HG03175 (cell line): ENCODE measurements around the gene TPPP.
A peak's percentile ranks its signal among the peaks of the same experiment; 100 is the strongest.
"Not testable (repeated sequence)": the region's sequence is repeated elsewhere in the genome, so short reads cannot be mapped to it uniquely, and the experiment has no call there.

Experiments used
- ATAC-seq: cut with Tn5 transposase; IDR thresholded peaks from one replicate; pipeline ENCODE4 v1.9.1; 2021; ENCODE audit warnings: mild to moderate bottlenecking, moderate library complexity; ENCODE audit not compliant: unreplicated experiment

Gene TPPP

DNA sequence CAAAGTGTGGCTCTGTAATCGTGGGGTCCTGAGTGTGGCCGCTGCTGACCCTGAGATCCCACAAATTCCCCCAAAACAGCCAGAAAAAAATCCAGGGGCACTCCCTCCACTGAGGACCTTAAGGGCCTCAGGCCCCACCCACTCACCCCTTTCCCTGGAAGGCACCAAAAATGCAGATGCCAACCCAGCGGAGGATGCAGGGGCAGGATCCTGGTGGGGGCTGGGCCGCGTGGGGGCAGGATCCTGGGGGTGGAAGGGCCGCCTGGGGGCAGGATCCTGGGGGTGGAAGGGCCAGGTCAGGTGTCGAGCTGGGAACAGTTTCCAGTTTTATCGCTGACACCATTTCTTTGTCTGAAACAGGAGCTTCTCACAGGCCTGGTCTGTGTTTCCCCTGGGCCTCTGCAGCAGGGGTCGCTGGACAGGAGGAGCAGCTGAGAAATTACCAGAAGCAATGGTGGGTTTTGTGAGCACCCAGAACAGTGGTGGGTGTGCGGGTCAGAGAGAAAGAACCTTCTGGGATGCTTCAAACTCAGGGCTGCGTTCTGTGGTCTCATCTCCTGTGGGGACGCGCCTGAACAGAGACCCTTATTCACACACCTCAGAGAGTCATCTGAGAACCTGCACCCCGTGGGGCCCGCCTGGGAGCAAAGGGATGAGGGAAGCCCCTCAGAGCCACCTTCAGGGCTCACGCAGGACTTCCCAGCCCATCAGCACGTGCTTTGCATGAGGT, 13.8 kb downstream of the TPPP start:
- ATAC-seq, result not testable (repeated sequence)

DNA sequence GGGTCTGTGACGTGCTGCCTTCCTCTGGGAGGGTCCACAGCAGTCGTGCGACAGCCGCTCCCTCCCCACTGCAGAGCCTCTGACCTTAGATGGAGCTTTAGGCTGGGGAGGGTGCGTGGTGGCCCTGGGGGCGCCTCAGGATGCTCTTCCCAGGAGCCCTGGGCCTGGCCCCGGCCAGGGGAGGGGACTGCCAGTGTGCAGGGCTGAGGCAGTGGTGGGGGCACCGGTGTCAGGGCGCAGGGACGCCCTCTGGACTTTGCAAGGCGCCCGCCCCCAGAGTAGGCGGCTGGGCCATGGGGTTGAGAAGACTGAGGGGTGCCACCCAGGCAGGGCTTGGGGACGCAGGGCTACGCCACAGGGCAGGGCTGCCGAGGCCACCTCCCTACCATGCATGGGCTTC, 14.6 kb downstream of the TPPP start:
- not testable (repeated sequence) for ATAC-seq

DNA sequence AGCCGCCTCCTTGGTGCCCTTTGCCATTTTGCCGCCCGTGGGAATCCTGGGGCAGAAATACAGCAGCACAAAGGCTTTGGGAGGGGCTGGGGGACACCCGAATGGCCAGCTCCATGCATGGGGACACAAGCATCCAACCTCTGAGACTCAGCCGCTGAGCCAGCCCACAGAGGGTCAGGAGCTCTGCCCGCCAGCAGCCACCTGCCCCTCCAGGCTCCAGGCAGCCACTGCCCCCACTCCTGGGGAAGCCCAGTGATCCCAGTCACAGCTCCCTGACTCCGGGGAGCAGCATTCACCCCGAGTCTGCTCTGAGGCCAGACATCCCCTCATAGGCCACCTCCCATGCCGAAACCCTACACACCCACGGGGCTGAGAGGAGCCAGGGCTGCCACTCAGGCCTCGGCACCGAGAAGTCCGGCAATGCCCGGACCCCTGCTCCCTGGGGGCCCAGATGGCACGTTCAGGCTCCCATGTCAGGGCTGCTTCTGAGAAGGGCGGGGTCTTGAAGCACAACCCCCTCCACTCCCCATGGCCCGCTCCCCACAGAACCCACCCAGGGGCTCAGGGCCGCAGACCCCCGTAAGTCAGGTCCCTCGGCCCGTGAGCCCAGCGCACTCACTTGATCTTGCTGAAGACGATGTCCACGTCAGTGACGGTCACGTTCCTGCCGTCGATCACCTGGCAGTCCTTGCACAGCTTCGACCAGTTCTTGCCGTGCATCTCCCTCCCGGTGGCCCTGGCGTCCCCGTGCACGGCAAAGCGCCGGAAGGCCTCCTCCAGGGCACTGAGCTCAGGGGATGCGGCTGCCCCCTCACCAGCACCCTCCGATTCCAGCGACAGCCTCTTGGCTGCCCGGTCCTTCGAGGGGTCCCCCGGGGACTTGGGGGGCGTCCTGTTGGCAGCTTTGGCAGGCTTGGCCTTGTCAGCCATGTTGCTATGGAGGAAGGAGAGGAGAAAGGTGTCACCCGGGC, 15.7 kb downstream of the TPPP start:
- ATAC-seq, result no peak

DNA sequence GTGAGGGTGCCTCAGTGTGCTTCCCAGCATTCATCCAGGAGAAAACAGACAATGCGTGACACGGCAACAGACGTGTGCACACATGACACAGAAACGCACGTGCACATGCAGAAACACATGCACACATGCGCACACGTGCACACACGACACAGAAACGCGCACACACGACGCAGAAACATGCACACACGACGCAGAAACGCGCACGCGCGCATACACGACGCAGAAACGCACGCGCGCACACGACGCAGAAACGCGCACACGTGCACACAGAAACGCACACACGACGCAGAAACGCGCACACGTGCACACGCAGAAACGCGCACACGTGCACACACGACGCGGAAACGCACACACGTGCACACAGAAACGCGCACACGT, 16.5 kb downstream of the TPPP start:
- no peak for ATAC-seq

DNA sequence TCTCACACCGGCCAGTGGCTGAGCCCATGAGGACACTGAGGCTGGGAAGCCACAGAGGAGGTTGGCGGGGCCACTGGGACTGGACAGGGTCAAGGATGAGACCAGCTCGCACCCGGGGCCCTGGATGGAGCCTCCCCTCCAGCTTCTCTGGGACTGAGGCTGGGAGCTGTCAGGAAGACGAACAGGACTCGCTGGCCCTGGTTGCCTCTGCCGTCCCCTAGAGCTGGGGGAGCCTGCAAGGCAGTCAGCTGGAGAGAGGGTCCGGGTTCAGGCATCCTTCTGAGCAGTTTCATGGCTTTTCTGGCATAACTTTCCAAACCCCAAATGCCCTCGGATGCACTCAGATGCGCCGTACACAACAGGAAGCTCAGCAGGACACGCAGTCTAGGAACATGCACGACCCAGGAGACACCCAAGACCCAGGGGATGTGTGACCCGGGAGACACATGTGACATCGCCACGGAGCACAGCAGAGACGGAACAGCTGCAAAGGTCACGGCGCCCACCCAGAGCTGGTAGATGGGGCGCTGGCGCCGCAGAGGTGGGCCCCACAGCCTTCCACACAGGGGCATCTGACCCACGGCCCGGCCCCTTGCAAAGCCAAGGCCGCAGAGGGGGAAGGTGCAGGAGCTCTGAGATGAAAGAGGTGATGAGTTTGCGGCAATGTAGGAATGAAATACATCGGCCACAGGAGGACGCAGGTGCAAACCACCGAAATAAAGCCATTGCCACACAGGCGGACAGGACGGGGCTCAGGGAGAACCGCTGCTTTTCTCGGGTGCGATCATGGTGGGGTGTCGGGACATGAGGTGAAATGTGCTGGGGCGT, 17.1 kb downstream of the TPPP start:
- no peak for ATAC-seq

DNA sequence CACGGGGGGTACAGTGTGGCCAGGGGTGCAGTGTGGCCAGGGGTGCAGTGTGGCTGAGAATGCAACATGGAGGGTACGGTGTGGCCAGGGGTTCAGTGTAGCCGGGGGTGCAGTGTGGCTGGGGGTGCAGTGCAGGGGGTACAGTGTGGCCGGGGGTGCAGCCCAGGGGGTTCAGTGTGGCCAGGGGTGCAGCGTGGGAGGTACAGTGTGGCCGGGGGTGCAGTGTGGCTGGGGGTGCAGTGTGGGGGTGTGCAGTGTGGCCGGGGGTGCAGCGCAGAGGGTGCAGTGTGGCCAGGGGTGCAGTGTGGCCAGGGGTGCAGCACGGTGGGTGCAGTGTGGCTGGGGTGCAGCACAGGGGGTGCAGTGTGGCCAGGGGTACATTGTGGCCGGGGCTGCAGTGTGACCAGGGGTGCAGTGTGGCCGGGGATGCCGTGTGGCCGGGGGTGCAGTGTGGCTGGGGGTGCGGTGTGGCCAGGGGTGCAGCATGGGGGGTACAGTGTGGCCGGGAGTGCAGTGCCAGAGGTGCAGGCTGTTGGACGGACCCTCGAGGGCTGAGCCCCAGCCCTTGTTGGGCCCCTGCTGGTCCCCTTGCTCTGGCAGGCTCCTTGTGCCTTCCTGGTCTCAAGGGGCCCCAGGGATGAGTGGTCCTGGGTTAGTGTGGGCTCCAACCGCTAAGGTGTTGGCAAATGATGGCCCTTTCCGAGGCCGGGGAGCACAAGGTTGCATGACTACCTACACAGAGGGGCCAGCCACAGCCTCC, 17.9 kb downstream of the TPPP start:
- ATAC-seq, result no peak

DNA sequence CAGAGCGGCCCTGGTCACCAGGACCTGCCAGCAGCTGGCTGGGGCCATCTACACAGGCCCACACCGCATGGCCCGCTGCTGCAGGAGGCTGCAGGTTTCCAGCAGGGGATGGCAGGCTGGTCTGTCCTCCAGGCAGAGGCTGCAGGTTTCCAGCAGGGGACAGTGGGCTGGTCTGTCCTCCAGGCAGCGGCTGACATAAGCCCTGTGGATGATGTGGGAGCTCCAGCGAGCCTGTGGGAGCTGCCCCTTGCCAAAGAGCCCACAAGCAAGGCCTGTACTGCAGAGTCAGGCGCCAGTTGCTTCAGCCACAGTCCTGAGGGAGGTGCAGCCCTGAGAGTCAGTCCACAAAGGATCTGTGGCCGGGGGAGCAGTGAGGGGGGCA, 18.5 kb downstream of the TPPP start:
- ATAC-seq, result no peak

DNA sequence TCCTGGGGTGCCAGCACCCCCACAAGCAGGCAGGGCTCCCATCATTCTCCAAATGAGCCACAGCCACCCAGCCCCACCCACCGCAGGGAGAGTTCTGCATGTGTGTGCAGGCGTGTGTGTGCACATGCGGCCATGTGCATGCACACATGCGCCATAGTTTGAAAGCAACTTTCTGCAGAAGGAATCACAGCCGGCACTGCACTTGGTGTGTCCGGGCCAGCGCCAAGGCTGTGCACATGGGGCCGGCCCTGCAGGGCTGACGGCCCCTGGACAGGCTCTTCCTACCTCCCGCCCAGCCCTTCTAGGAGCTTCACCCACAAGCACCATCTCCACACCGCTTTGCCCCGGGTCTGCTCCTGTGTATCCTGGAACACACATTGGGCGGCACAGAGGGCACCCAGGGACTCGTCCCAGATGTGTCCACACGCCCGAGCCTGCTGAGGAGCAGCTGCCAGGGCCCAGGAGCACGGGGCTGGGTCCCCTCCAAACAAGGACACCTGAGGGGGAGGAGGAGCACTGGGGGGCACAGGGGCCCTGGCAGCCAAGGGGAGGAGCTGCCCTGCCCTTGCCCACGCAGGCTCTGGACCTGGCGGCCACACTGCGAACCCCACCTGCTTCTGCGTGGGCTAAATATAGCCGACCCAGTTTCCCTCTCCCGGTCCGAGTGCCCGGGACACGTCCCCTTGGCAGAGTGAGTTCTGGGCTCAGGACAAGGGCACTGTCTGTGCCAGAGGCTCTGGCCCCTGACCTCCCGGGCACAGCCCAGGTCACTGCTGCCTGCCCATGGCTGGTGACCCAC, 19.1 kb downstream of the TPPP start:
- ATAC-seq, result no peak

DNA sequence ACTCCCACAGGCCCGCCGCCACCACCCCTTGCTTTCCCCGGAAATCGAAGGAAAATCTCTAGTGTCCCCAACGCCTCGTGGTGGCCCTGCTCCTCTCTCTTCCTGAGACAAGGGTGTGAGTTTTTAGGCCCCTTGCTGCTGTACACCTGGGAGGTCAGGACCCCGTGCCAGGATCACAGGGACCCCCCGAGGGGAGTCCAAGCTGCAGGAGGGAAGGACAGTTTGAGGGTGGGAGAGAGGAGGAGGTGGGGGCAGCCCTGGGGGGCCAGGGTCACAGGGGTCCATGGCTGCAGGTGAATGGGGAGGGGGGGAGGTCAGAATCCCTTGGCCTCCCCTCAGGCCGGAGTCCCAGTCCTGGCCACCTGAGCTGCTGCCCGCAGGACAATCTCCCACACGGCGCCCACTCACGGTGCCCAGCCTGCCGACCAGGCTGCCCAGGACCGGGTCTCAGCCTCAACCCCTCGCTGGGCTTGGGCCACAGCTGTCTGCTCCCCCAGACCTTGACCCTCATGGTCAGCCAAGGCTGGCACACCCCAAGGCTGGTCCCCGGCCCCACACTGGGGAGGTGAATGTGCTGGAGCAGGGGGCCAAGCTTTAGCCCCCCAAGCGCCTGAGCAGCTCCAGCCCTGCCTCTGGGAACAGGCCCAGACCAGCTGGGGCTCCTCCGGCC, 19.9 kb downstream of the TPPP start:
- ATAC-seq, result no peak

DNA sequence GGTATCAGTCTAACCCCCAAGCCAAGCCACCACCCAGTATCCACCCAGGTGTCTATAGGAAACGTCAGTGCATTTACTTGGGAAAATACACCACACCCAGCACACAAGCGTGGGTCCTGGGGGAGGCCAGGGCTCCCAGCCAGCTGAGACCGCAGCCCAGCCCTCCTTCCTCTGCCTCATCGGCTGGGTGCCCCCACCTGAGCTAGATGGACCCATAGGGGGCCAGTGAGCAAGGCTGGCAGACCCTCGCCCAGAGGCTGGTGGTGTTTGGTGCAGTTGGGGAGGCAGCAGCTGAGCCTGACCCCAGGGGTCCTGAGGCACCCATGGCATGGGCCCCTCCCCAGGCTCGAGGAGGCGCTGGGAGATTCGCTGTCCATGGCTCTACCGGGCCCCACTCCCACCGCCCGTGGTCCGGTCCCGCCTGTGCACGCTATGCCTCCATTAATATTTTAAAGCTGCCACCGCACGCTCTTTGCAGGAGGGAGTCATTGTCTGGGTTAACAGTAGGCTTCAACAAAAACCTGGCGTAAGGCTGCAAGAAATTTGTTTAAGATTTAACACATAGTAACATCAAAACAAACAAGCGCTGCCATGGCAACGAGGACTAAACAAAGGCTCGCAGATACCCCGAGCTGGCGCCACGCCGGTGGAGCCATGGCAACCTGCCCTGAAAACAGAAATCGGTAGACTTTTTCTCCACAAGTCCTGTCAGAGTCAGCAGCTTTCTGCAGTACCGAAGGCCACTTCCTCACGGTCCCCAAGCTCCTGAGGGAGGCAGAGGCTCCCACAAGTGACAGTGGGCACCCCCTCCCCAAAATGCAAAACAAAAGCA, 20.6 kb downstream of the TPPP start:
- peak; percentile 45 for ATAC-seq

DNA sequence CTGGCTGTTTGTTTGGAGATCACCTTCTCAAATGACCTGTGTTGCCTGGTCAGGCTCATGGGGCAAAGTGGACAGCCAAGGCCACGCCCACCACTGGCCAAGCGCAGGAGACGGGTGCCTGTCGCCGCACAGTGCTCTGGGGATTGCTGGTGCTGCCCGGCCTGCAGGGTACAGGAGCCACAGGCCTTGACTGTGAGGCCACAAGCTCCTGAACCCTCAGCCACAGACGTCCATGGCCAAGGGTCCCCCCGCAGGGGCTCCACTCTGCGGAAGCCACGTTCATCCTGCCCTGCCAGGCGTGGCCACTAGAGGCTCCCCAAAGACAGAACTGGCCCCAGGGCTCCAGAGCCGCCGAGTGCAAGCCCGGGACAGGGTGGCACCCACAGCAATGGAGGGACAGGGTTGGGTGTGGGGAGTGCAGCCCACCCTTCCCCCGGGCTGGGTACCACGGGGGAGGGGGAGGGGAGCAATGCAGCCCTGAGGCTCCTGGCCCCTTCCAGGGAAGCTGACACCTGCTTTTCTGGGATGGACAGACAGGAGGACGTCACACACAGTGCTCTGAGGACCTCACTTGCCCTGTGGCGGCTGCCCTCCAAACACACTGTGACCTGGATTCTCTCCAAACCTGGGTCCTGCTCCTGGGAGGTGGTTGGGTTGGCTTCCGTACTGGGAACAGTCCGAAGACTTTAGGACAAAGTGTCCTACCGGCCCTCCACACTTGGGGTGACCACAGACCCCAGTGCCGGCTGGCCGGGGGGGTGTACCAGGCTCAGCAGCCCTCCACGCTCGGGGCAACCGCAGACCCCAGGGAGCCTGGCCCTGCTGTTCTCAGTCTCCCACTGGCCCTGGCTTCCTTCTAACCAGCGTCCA, 21.5 kb downstream of the TPPP start:
- ATAC-seq, result peak; percentile 47

DNA sequence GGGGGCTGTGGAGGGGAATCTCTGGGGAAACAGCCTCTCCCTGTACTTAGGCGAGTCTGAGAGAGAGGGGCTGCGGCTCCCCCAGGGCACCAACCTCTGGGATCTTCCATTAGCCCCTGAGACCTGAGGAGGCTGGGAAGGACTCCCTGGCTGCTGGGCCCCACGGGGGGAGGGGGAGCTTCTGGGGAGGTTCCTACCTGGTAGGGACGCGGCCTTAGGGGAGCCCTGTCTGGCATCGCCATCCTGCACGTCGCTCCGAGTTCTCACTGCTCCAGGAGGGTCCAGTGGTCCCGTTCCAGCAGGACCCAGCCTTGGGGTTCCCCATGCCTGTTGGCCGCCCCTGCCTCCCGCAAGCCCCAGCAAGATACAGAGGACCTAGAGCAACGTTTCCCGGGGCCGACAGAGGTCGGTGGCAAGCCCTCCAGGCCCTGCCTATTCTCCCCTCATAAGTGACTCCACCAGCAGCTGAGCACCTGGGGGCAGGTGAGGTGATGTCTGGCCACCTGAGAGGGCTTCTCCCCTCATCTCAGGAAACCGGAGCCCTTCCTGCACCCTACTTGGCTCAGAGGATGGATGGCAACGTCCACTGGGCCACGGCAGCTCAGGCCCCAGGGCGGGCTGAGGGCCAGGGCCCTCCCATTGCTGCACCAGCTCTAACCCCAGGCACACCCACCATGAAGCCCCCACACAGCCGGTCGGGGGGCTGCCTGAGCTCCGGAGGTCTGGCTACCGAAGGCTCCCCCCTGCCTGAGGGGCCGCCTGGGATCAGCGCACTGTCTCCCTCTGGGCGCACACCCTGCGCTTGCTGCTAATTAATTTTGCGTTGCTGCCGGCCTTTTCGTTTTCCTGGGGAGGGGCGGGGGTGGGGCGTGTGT, 22.5 kb downstream of the TPPP start:
- ATAC-seq, result no peak

DNA sequence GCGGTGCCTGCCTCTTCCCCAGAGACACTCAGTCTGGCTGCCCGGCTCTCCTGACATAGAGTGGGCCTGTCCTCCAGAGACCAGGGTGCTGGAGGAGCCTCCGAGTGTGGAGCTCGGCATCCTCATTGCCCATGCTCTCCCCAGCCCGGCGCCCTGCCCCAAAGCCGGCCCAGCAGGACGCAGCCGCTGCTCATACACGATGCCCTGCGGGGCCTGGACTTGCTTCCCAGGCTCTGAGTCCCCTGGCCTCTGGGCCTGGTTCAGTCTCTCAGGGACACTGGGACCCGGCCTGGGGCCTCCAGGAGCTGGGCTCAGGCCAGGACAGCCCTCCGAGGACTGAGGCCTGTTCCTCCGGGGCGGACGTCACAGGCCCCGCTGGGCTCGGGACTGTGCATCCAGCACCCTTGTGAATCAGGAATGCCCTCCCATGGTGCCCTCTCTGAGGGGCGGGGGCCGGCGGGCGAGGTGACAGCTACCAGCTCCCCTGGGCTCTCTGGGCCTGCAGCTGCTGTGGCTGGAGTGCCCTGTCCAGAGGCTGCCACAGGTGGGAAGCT, 23.2 kb downstream of the TPPP start:
- no peak for ATAC-seq

DNA sequence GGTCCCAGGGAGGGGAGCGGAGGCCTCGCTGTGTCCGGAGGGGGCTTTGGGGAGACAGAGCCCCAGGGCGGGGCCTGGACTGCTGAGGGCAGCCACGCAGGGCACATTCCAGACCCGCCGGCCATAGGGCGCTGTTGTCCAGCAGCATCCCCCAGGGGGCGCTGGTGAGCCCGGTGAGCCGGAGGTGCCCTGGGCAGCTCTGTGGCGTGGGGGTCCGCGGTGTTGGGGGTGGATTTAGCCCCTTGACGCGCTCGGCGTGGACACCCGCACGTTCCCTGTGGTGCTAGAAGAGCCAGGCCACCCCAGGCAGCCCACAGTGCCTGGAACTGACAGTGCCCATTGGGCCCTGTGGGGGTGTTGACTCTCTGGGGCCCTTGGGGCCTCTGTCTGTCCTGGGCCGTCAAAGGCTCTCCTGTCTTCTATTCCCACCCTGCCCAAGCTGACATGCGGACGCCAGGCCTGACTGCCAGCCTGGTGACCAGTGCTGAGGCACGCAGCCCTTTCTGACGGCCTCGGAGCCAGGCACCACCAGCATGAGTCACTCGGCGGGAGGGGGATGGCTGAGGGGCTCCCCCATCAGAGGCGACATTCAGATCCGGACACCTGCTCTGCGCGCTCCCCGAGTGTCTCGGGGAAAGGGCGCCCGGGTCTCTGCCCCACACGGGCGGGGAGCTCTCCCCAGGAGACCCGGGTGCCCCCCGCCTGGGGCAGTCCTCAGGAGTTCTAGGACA, 23.9 kb downstream of the TPPP start:
- no peak for ATAC-seq

DNA sequence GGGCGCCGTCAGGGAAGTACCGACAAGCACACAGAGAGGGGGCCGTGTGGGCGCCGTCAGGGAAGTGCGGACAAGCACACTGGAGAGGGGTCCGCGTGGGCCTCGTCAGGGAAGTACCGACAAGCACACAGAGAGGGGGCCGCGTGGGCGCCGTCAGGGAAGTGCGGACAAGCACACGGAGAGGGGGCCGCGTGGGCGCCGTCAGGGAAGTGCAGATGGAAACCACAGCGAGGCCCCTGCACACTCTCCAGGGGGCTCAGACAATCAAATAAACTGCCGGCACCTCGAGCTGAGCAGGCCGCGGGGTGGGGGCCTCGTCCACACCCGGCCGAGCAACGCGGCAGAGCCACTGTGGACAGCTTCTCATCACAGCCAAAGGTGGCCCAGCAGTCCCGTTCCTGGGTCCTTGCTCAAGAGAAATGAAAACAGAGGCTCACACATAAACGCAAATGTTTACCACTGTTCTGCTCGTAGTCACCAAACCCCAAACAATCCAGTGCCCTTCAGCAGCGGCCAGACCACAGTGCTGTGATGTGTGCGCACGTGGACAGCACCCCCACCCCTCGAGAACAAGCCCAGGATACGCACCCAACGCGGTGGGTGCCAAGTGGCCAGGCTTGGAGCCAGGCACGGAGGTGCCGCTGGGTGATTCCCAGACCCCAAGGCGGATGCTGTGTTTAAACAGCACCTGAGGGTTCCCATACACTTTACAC, 24.7 kb downstream of the TPPP start:
- ATAC-seq, result no peak
